Measurements from ENCODE around the gene MKNK2.
A peak's percentile ranks its signal among the peaks of the same experiment; 100 is the strongest.
"Not testable (repeated sequence)": the region's sequence is repeated elsewhere in the genome, so short reads cannot be mapped to it uniquely, and the experiment has no call there.

The MKNK2 gene

GRCh38 chr19:2091926-2092525, 41.0 kb upstream of the MKNK2 start:
- H3K27ac ChIP-seq (replicated peaks) = peak overlapping the region; percentile 100
- peak in 1 of 2 experiments; percentile 57 for DNase-seq (ENCODE audit: low read depth in 1 of 2, low spot score in 1 of 2)
- not testable (repeated sequence) for H3K27me3 ChIP-seq (ENCODE audit: insufficient read depth, poor library complexity, severe bottlenecking); H3K4me3 ChIP-seq (replicated peaks; ENCODE audit: insufficient read depth, low read length)

DNA sequence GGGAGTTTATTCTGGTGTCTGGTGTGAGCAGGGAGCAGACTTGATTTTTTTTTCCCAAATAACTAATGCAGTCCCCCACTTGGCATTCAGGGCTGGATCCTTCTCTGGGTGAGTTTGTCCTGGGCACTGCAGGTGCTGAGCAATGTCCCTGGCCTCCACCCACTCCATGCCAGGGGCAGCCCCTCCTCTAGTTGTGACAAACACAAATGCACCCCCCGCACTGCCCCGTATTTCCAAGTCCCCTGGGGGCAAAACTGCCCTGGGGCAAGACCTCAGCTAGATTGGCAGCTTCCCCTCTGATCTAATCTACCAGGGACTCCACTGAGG, 38.6 kb upstream of the MKNK2 start:
- peak overlapping the region; percentile 100 for H3K27ac ChIP-seq (replicated peaks)
- TF ChIP-seq REST (IDR thresholded peaks at IDR 0.05; ENCODE audit: insufficient replicate concordance, low read depth) = no peak
- no peak for TF ChIP-seq CTCF (IDR thresholded peaks at IDR 0.05; ENCODE audit: insufficient read depth, low read length)
- no peak for TF ChIP-seq SPI1 (IDR thresholded peaks at IDR 0.05; ENCODE audit: borderline replicate concordance, low read depth)
- TF ChIP-seq GABPA (IDR thresholded peaks at IDR 0.05; ENCODE audit: low read depth) = no peak
- TF ChIP-seq POLR2AphosphoS5 (IDR thresholded peaks at IDR 0.05; ENCODE audit: low read depth) = no peak
- H3K27me3 ChIP-seq (ENCODE audit: insufficient read depth, poor library complexity, severe bottlenecking) = no peaks in the 10 kb centered on the region
- DNase-seq (ENCODE audit: low read depth in 1 of 2, low spot score in 1 of 2) = no peak
- H3K4me3 ChIP-seq (replicated peaks; ENCODE audit: insufficient read depth, low read length) = no peak overlapping the region

- no peak for DNase-seq (ENCODE audit: low read depth in 1 of 2, low spot score in 1 of 2)
- Histone ChIP-seq H3K27ac (replicated peaks) (peak overlapping the region; percentile 100), H3K27me3 (ENCODE audit: insufficient read depth, poor library complexity, severe bottlenecking) (no peaks in the 10 kb centered on the region), H3K4me3 (replicated peaks; ENCODE audit: insufficient read depth, low read length) (no peak overlapping the region)
- no peak for TF ChIP-seq REST (IDR thresholded peaks at IDR 0.05; ENCODE audit: insufficient replicate concordance, low read depth)
- peak; percentile 38; the same call in 1 of the 2 replicates for TF ChIP-seq POLR2AphosphoS5 (IDR thresholded peaks at IDR 0.05; ENCODE audit: low read depth)
- no peak for TF ChIP-seq GABPA (IDR thresholded peaks at IDR 0.05; ENCODE audit: low read depth)
- TF ChIP-seq SPI1 (IDR thresholded peaks at IDR 0.05; ENCODE audit: borderline replicate concordance, low read depth) = no peak
Measured at GRCh38 chr19:2089001-2089711, 38.1 kb upstream of the MKNK2 start.

DNA sequence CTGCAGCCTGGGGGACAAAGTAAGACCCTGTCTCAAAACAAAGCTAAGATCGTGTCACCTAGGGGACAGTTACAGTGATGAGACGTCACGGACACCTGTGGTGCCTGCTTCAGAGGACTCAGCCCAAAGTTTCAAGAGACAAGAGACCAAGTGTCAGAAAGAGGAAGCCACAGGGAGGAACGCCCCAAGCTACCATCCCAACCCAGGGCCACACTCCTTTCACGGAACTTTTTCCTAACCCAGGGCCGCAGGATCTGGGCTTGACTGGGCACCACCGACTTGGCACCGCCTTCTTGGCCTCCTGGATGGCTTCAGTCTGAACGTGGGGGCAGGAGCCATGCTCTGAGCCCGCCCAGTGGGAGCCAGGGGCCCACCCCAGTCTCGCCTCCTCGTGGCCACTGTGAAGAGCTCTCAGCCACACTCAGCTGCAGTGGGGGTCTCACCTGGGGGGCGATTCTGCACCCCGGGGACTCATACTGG, 36.6 kb upstream of the MKNK2 start:
- Histone ChIP-seq H3K4me3 (replicated peaks; ENCODE audit: insufficient read depth, low read length) (no peak overlapping the region), H3K27me3 (ENCODE audit: insufficient read depth, poor library complexity, severe bottlenecking) (no peaks in the 10 kb centered on the region), H3K27ac (replicated peaks) (peak overlapping the region; percentile 100)
- DNase-seq (ENCODE audit: low read depth in 1 of 2, low spot score in 1 of 2) = peak; percentile 85 to 87
- TF ChIP-seq CTCF (IDR thresholded peaks at IDR 0.05; ENCODE audit: insufficient read depth, low read length) (no peak), SPI1 (IDR thresholded peaks at IDR 0.05; ENCODE audit: borderline replicate concordance, low read depth) (peak; percentile 98), POLR2AphosphoS5 (IDR thresholded peaks at IDR 0.05; ENCODE audit: low read depth) (peak; percentile 58; the same call in 1 of the 2 replicates)

DNA sequence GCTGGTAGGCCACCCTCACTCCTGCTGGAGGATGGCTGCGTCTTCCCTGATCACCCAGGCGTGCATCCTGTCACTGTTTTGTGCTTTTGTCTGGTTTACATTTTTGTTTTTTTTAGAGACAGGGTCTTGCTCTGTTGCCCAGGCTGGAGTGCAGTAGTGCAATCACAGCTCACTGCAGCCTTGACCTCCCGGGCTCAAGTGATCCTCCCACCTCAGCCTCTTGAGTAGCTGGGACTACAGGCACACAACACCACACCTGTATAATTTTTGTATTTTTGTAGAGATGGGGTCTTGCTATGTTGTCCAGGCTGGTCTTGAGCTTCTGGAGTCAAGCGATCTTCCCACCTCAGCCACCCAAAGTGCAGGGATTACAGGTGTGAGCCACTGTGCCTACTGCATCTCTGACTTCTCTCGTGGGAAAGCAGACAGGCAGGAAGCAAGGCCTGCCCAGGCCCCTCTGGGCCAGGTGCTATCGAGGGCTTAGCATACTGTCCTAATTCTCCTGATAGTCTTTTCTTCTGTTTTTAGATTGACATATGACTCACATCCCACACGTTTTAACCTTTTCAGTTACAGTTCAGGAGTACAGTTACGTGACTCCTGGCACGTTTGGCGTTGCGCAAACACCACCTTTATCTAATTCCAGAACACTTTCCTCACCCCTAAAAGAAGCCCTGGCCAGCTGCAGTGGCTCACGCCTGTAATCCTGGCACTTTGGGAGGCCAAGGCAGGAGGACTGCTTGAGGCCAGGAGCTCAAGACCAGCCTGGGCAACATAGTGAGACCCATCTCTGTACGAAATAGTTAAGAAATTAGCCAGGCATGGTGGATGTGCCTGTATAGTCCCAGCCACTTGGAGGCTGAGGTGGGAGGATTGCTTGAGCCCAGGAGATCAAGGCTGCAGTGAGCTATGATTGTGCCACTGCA, 35.9 kb upstream of the MKNK2 start:
- H3K27me3 ChIP-seq (ENCODE audit: insufficient read depth, poor library complexity, severe bottlenecking); H3K4me3 ChIP-seq (replicated peaks; ENCODE audit: insufficient read depth, low read length): not testable (repeated sequence)
- H3K27ac ChIP-seq (replicated peaks) = peak overlapping the region; percentile 100
- DNase-seq (ENCODE audit: low read depth in 1 of 2, low spot score in 1 of 2) = peak; percentile 73 to 90
